C4-2B (cell line): Measurements from ENCODE around the gene SLC16A11.

Source experiments
- ZFX ChIP-seq: fragments of 450-650 bp; IDR thresholded peaks from 2 replicates; pipeline ENCODE4 v1.6.1; 2017
- TF ChIP-seq, protein P1 (sequence below): fragments of 450-650 bp; conservative IDR thresholded peaks from 2 replicates; pipeline ENCODE4 v1.5.1; 2017; ENCODE audit warnings: mild to moderate bottlenecking

GRCh38 chr17:7039832-7040231 is 4.1 kb downstream of the SLC16A11 start:
- TF ChIP-seq, protein P1, sequence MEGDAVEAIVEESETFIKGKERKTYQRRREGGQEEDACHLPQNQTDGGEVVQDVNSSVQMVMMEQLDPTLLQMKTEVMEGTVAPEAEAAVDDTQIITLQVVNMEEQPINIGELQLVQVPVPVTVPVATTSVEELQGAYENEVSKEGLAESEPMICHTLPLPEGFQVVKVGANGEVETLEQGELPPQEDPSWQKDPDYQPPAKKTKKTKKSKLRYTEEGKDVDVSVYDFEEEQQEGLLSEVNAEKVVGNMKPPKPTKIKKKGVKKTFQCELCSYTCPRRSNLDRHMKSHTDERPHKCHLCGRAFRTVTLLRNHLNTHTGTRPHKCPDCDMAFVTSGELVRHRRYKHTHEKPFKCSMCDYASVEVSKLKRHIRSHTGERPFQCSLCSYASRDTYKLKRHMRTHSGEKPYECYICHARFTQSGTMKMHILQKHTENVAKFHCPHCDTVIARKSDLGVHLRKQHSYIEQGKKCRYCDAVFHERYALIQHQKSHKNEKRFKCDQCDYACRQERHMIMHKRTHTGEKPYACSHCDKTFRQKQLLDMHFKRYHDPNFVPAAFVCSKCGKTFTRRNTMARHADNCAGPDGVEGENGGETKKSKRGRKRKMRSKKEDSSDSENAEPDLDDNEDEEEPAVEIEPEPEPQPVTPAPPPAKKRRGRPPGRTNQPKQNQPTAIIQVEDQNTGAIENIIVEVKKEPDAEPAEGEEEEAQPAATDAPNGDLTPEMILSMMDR: no peak
- no peak for TF ChIP-seq ZFX
